Upper lobe of left lung (tissue), 6 donors: Measurements from ENCODE around the gene ACTA2. TPM values are rescaled to one million over a fixed set of nuclear protein-coding genes. Genes with fewer than 3 reads are reported as not detected.
A peak's percentile ranks its signal among the peaks of the same experiment; 100 is the strongest.
"Not testable (repeated sequence)": the region's sequence is repeated elsewhere in the genome, so short reads cannot be mapped to it uniquely, and the experiment has no call there.

Experiments
- ATAC-seq, 2 donors: fragments of 200-7000 bp; cut with Tn5 transposase; one replicate each; pipeline ENCODE4 v1.9.1; 2022; ENCODE audit warnings: mild to moderate bottlenecking in 2 of 2, moderate library complexity in 2 of 2; ENCODE audit not compliant: low FRiP score in 2 of 2
- DNase-seq, 2 donors: peaks; one replicate each; pipeline ENCODE4 v3.0.0-alpha.2; 2019 to 2020
- H3K27ac ChIP-seq, 4 donors: fragments of 200-600 bp; sonication (generic); one replicate each; pipeline ENCODE4 v1.5.1; 2016 to 2019
- H3K27me3 ChIP-seq, 4 donors: fragments of 200-600 bp; sonication (generic); one replicate each; pipeline ENCODE4 v1.5.1; 2017 to 2019
- H3K36me3 ChIP-seq, 4 donors: fragments of 200-600 bp; sonication (generic); one replicate each; pipeline ENCODE4 v1.5.1; 2016 to 2019
- H3K4me1 ChIP-seq, 4 donors: fragments of 200-600 bp; sonication (generic); one replicate each; pipeline ENCODE4 v1.5.1; 2018 to 2019
- H3K4me3 ChIP-seq, 4 donors: fragments of 200-600 bp; sonication (generic); one replicate each; pipeline ENCODE4 v1.5.1; 2017 to 2019; ENCODE audit warnings: mild to moderate bottlenecking in 2 of 4, moderate library complexity in 1 of 4
- H3K9me3 ChIP-seq, 4 donors: fragments of 200-600 bp; sonication (generic); one replicate each; pipeline ENCODE4 v1.5.1; 2018 to 2019
- EP300 ChIP-seq, 4 donors: sonication (generic); formaldehyde crosslinking; IDR thresholded peaks; one replicate each; pipeline ENCODE4 v1.5.1; 2017; ENCODE audit warnings: antibody characterized with exemption in 4 of 4, control low read depth in 2 of 4
- POLR2A ChIP-seq, 4 donors: fragments of 450-650 bp; IDR thresholded peaks; one replicate each; pipeline ENCODE4 v1.5.1; 2016 to 2017; ENCODE audit warnings: antibody characterized with exemption in 4 of 4, mild to moderate bottlenecking in 2 of 4
- POLR2AphosphoS5 ChIP-seq, 2 donors: sonication (generic); formaldehyde crosslinking; IDR thresholded peaks; one replicate each; pipeline ENCODE4 v1.5.1; 2017; ENCODE audit warnings: antibody characterized with exemption in 2 of 2
- WGBS, 2 donors: methylation state at CpG; one replicate each; pipeline ENCODE4 v1.1.5; 2017 to 2018; 5-methylcytosine and 5-hydroxymethylcytosine counted together
- total RNA-seq, 6 donors: library from RNA; depleted of rRNA in 4 of 6; stranded (reverse); fragments of >200 nt in 4 of 6; gene quantifications; one replicate each; pipeline versions ENCODE4 v1.1.0 to v1.2.1, GENCODE V29; 2016 to 2021
- TF ChIP-seq, protein P1 (sequence below), 6 experiments: fragments of 450-650 bp in 4 of 6; fragments of 200-600 bp in 2 of 6; sonication (generic) in 2 of 6; IDR thresholded peaks; one replicate each; pipeline ENCODE4 v1.5.1; 2016 to 2019; ENCODE audit warnings: antibody characterized with exemption in 6 of 6
- donor health status: DM: no; HTN: no; CAD: no; lungs with moderate emphysema.
- donor health status: DM: no; HTN: yes; CAD: no; lungs with severe emphysema.

The ACTA2 gene
- total RNA-seq, 6 donors from 2014 or later = 94.3 to 328 (median 186) TPM

DNA sequence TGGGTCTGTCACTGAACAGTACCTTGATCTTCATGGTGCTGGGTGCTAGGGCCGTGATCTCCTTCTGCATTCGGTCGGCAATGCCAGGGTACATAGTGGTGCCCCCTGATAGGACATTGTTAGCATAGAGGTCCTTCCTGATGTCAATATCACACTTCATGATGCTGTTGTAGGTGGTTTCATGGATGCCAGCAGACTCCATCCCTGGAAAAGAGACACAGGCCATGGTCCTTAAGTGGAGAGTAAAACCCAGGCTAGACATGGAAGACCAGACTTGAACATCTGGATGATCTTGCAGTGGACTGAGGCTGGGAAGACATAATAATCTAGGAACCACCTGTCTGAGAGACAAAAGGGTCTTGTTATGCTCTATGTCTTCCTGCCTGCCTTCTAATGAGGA, 14.5 kb downstream of the ACTA2 start:
- H3K9me3 ChIP-seq = no peaks in the 10 kb centered on the region
- H3K27ac ChIP-seq = no peak overlapping the region
- H3K36me3 ChIP-seq = peaks cover 0 to 66% (median 15%) of the 10 kb centered on the region in 4 donors
- no peaks in the 10 kb centered on the region for H3K27me3 ChIP-seq
- DNase-seq (no peak), ATAC-seq (no peak)
- peaks cover 9 to 12% (median 10%) of the 10 kb centered on the region in 4 donors for H3K4me1 ChIP-seq
- 88 to 96% methylated on average over 3 of the region's 3 CpGs for WGBS, 2 donors
- no peak overlapping the region for H3K4me3 ChIP-seq
- TF ChIP-seq, protein P1, sequence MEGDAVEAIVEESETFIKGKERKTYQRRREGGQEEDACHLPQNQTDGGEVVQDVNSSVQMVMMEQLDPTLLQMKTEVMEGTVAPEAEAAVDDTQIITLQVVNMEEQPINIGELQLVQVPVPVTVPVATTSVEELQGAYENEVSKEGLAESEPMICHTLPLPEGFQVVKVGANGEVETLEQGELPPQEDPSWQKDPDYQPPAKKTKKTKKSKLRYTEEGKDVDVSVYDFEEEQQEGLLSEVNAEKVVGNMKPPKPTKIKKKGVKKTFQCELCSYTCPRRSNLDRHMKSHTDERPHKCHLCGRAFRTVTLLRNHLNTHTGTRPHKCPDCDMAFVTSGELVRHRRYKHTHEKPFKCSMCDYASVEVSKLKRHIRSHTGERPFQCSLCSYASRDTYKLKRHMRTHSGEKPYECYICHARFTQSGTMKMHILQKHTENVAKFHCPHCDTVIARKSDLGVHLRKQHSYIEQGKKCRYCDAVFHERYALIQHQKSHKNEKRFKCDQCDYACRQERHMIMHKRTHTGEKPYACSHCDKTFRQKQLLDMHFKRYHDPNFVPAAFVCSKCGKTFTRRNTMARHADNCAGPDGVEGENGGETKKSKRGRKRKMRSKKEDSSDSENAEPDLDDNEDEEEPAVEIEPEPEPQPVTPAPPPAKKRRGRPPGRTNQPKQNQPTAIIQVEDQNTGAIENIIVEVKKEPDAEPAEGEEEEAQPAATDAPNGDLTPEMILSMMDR (IDR thresholded peaks at IDR 0.05) = no peak
- TF ChIP-seq POLR2AphosphoS5 (IDR thresholded peaks at IDR 0.05) (no peak), EP300 (IDR thresholded peaks at IDR 0.05) (no peak), POLR2A (IDR thresholded peaks at IDR 0.05) (no peak)

DNA sequence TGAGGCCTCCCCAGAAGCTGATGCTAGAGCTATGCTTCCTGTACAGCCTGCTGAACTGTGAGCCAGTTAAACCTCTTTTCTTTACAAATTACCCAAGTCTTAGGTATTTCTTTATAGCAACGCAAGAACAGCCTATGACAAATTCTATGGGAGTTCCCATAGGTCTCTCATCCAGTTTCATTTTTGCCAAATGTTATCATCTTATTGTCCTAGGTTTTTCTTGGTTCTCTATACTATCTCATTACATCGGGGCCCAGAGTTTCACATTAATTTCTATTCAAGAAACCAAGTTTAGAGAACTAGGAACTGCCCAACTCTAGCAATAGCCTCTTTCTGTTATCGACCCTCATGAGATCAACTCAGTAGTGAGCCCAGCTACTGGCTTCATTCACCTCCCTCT, 15.9 kb downstream of the ACTA2 start:
- DNase-seq (no peak), ATAC-seq (no peak)
- TF ChIP-seq EP300 (IDR thresholded peaks at IDR 0.05) = no peak
- Histone ChIP-seq H3K4me3 (no peak overlapping the region), H3K36me3 (peaks cover 0 to 54% (median 15%) of the 10 kb centered on the region in 4 donors), H3K27me3 (no peaks in the 10 kb centered on the region), H3K9me3 (no peaks in the 10 kb centered on the region), H3K27ac (no peak overlapping the region), H3K4me1 (peaks cover 10 to 13% (median 13%) of the 10 kb centered on the region in 4 donors)
- 92 to 95% methylated on average over 3 of the region's 3 CpGs for WGBS, 2 donors

DNA sequence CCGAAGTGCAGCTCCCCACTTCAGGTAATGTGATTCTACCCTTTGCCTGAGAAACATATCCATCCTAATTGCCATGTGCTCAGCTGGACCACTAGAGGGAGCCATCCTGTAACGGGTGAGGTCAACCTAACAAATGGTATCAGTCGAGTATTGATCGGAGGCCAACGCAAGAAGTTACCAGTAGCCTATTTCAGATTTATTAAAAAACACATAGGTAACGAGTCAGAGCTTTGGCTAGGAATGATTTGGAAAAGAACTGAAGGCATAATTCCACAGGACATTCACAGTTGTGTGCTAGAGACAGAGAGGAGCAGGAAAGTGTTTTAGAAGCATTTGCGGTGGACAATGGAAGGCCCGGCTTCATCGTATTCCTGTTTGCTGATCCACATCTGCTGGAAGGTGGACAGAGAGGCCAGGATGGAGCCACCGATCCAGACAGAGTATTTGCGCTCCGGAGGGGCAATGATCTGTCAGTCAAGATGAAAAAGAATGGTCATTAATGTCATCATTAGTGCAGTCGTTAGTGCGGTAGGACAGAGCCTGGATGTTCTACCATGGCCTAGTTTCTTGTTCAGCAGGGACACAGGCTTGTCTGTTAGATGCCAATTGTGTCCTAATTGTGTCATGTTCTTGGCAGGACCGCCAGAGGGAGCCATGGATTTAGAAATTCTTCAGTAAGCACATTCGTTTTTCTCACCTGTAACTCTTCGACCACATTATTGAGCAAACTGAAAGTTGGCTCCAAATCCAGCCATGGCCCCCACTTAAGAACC, 17.5 kb downstream of the ACTA2 start:
- Histone ChIP-seq H3K27ac (peak overlapping the region; percentile 38 to 68 (median 62)), H3K27me3 (no peaks in the 10 kb centered on the region), H3K4me3 (no peak overlapping the region), H3K36me3 (peaks cover 0 to 38% (median 11%) of the 10 kb centered on the region in 4 donors), H3K4me1 (peaks cover 10 to 13% (median 13%) of the 10 kb centered on the region in 4 donors), H3K9me3 (no peaks in the 10 kb centered on the region)
- peak; percentile 86 to 88 for ATAC-seq
- DNase-seq = peak in 1 of 2 donors; percentile 78
- no peak for TF ChIP-seq EP300 (IDR thresholded peaks at IDR 0.05)
- TF ChIP-seq, protein P1 (IDR thresholded peaks at IDR 0.05) = peak; percentile 75 to 81 (median 80)
- 37 to 43% methylated on average over 17 of the region's 17 CpGs for WGBS, 2 donors

DNA sequence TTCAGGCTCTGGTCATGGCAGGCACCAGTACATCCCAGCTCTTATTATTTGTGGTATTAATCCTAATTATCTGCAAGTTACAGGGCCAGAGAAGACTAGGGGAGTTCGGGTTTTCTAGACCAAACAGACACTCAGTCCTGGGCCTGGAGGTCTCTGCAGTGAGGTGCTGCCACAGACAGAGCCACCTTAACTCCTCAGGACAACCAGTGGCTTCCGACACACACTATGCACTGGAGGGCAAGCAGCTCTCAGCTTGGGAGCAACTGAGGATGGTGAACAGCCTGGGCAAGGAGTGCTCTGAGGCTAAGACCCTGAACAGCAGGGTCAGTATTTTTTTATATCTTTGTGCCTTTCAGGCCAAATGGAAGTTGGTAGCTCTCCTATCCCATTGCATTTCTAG, 19.0 kb downstream of the ACTA2 start:
- WGBS, 2 donors = 94 to 100% methylated on average over 1 to 2 of the region's 2 CpGs
- no peak overlapping the region for H3K27ac ChIP-seq
- H3K4me1 ChIP-seq = peaks cover 10 to 13% (median 13%) of the 10 kb centered on the region in 4 donors
- no peaks in the 10 kb centered on the region for H3K9me3 ChIP-seq
- DNase-seq (no peak), ATAC-seq (no peak)
- no peak overlapping the region for H3K4me3 ChIP-seq
- TF ChIP-seq POLR2A (IDR thresholded peaks at IDR 0.05) (no peak), EP300 (IDR thresholded peaks at IDR 0.05) (no peak), POLR2AphosphoS5 (IDR thresholded peaks at IDR 0.05) (no peak)
- TF ChIP-seq, protein P1 (IDR thresholded peaks at IDR 0.05) = no peak
- H3K36me3 ChIP-seq = peaks cover 0 to 25% (median 4%) of the 10 kb centered on the region in 4 donors
- H3K27me3 ChIP-seq = no peaks in the 10 kb centered on the region

DNA sequence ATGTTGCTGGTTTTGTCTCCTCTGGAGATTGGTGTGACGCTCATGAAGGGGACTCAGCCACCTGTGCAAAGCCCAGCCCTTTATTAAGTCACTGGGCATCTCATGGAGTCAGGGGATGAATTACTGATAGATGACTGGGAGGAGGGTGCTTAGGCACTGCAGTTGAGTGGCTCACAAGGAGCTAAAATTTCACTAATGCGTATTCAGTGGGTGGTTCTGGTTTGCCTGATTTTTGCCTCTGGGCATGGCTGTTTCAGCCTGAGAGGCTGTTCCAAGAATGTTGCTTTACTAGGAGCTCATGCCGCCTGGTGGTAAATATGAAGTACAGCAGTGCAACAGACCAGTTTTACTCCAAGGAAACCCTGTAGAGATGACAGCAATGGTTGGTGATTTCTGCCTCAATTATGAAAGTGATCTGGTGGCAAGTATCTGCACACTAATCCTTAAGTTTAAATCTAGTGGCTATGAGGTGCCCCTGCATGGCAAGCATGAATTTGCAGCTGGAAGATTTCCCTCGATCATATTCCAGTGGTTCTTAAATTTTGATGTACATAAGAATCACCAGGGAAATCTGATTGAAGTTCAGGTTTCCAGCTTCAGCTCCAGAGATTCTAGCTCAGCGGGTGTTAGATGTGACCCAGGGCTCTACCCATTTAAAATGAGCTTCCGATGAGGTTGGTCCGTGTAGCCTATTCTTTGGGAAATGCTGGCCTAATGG, 19.9 kb downstream of the ACTA2 start:
- H3K4me1 ChIP-seq = peaks cover 10 to 13% (median 13%) of the 10 kb centered on the region in 4 donors
- no peaks in the 10 kb centered on the region for H3K27me3 ChIP-seq
- DNase-seq (peak in 1 of 2 donors; percentile 61), ATAC-seq (peak; percentile 89 to 90)
- TF ChIP-seq, protein P1 (IDR thresholded peaks at IDR 0.05) = peak; percentile 80 to 96 (median 91)
- TF ChIP-seq EP300 (IDR thresholded peaks at IDR 0.05) = no peak
- no peak for TF ChIP-seq POLR2A (IDR thresholded peaks at IDR 0.05)
- TF ChIP-seq POLR2AphosphoS5 (IDR thresholded peaks at IDR 0.05) = no peak
- WGBS, 2 donors = 53 to 56% methylated on average over 7 of the region's 7 CpGs
- H3K36me3 ChIP-seq = peaks cover 0 to 16% (median 3%) of the 10 kb centered on the region in 4 donors
- peak overlapping the region in 2 of 4 donors; percentile 27 to 30 for H3K27ac ChIP-seq
- no peaks in the 10 kb centered on the region for H3K9me3 ChIP-seq
- H3K4me3 ChIP-seq = no peak overlapping the region

DNA sequence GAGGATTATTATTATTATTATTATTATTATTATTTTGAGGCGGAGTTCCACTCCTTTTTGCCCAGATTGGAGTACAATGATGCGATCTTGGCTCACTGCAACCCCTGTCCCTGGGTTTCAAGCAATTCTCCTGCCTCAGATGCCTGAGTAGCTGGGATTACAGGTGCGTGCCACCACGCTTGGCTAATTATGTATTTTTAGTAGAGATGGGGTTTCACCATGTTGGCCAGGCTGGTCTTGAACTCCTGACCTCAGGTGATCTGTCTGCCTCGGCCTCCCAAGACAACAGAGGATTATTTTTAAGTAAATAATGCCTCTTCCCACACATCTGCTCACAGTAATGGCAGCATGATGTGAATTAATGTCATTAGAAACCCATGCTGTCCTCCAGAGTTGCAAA, 20.5 kb downstream of the ACTA2 start:
- DNase-seq, ATAC-seq, H3K27me3 ChIP-seq, H3K9me3 ChIP-seq, H3K4me3 ChIP-seq, H3K36me3 ChIP-seq: not testable (repeated sequence)
- Histone ChIP-seq H3K27ac (peak overlapping the region in 2 of 4 donors; percentile 27 to 30), H3K4me1 (peaks cover 10 to 13% (median 13%) of the 10 kb centered on the region in 4 donors)
- 80 to 91% methylated on average over 5 of the region's 5 CpGs for WGBS, 2 donors
